CD14-positive monocyte (primary cell): Measurements from ENCODE around the gene ACER1. TPM values are rescaled to one million over a fixed set of nuclear protein-coding genes. Genes with fewer than 3 reads are reported as not detected.
A peak's percentile ranks its signal among the peaks of the same experiment; 100 is the strongest.

Source experiments
- DNase-seq, 3 donors: peaks; one replicate each; pipeline ENCODE4 v3.0.0-alpha.2; 2011 to 2022
- H2AFZ ChIP-seq: 2 replicates; pipeline ENCODE4 v1.6.0; 2012; ENCODE audit warnings: mild to moderate bottlenecking, low read depth, low read length, inconsistent platforms; ENCODE audit not compliant: insufficient read depth, poor library complexity, severe bottlenecking
- H3K27ac ChIP-seq, 2 donors: 1 replicate in 1 of 2; 2 replicates in 1 of 2; pipeline ENCODE4 v1.5.1; 2012 to 2013; ENCODE audit warnings: low read length in 2 of 2, control low read depth in 1 of 2, inconsistent platforms in 1 of 2, low read depth in 1 of 2, mild to moderate bottlenecking in 1 of 2
- H3K27me3 ChIP-seq, 2 donors: one replicate each; pipeline versions ENCODE4 v1.6.0 to v1.6.1; 2011 to 2013; ENCODE audit warnings: low read length in 2 of 2; ENCODE audit not compliant: control insufficient read depth in 2 of 2, insufficient read depth in 2 of 2
- H3K36me3 ChIP-seq, 2 donors: replicated peaks in 1 of 2; 1 replicate in 1 of 2; 2 replicates in 1 of 2; pipeline versions ENCODE4 v1.5.1 to v1.6.1; 2012 to 2013; ENCODE audit warnings: low read length in 2 of 2, control low read depth in 1 of 2, inconsistent platforms in 1 of 2, mild to moderate bottlenecking in 1 of 2; ENCODE audit not compliant: insufficient read depth in 2 of 2, control insufficient read depth in 1 of 2
- H3K4me1 ChIP-seq, 2 donors: 1 replicate in 1 of 2; 2 replicates in 1 of 2; pipeline versions ENCODE4 v1.5.1 to v1.6.1; 2012 to 2013; ENCODE audit warnings: low read length in 2 of 2, control low read depth in 1 of 2, inconsistent platforms in 1 of 2, mild to moderate bottlenecking in 1 of 2, moderate library complexity in 1 of 2; ENCODE audit not compliant: insufficient read depth in 2 of 2, control insufficient read depth in 1 of 2
- H3K4me2 ChIP-seq: replicated peaks from 2 replicates; pipeline ENCODE3; 2012; ENCODE audit warnings: low read length, moderate library complexity, mild to moderate bottlenecking; ENCODE audit not compliant: poor library complexity, severe bottlenecking; ENCODE audit errors: extremely low read depth
- H3K4me3 ChIP-seq, 3 experiments: fragments of 200-600 bp in 1 of 3; sonication (generic) in 1 of 3; replicated peaks in 1 of 3; 1 replicate in 2 of 3; 2 replicates in 1 of 3; pipeline ENCODE4 v1.5.1; 2011 to 2013; ENCODE audit warnings: low read length in 3 of 3, mild to moderate bottlenecking in 3 of 3, control low read depth in 2 of 3, low read depth in 2 of 3, inconsistent platforms in 1 of 3, moderate library complexity in 1 of 3
- H3K79me2 ChIP-seq: 2 replicates; pipeline ENCODE4 v1.6.0; 2012; ENCODE audit warnings: mild to moderate bottlenecking, control low read depth, inconsistent platforms, low read length, moderate library complexity; ENCODE audit not compliant: insufficient read depth
- H3K9ac ChIP-seq: 2 replicates; pipeline ENCODE4 v1.6.0; 2017; ENCODE audit warnings: low read length, mild to moderate bottlenecking; ENCODE audit not compliant: insufficient read depth, poor library complexity, severe bottlenecking
- H3K9me3 ChIP-seq, 2 donors: replicated peaks in 1 of 2; 1 replicate in 1 of 2; 2 replicates in 1 of 2; pipeline versions ENCODE4 v1.5.1 to v1.6.1; 2012 to 2013; ENCODE audit warnings: low read length in 2 of 2, control low read depth in 1 of 2; ENCODE audit not compliant: control insufficient read depth in 1 of 2, insufficient read depth in 1 of 2
- H4K20me1 ChIP-seq: 2 replicates; pipeline ENCODE4 v1.6.0; 2012; ENCODE audit warnings: mild to moderate bottlenecking, low read length, control low read depth, moderate library complexity; ENCODE audit not compliant: insufficient read depth
- H3K27ac Mint-ChIP-seq, 7 donors: one replicate each; pipeline ENCODE4 v1.8.0; 2020; ENCODE audit warnings: mild to moderate bottlenecking in 7 of 7, mixed read lengths in 7 of 7, moderate library complexity in 6 of 7, inconsistent platforms in 2 of 7
- H3K27me3 Mint-ChIP-seq, 3 donors: one replicate each; pipeline ENCODE4 v1.8.0; 2021 to 2022; ENCODE audit warnings: low read depth in 3 of 3, mild to moderate bottlenecking in 3 of 3, mixed read lengths in 3 of 3, moderate library complexity in 3 of 3, inconsistent platforms in 1 of 3
- H3K36me3 Mint-ChIP-seq, 2 donors: one replicate each; pipeline ENCODE4 v1.8.0; 2020; ENCODE audit warnings: mixed read lengths in 2 of 2, inconsistent platforms in 1 of 2, mild to moderate bottlenecking in 1 of 2
- H3K4me1 Mint-ChIP-seq: one replicate; pipeline ENCODE4 v1.8.0; 2020; ENCODE audit warnings: mild to moderate bottlenecking, mixed read lengths
- H3K4me3 Mint-ChIP-seq, 2 donors: one replicate each; pipeline ENCODE4 v1.8.0; 2020; ENCODE audit warnings: mild to moderate bottlenecking in 2 of 2, mixed read lengths in 2 of 2, moderate library complexity in 1 of 2
- H3K9me3 Mint-ChIP-seq, 7 donors: one replicate each; pipeline ENCODE4 v1.8.0; 2020 to 2022; ENCODE audit warnings: mixed read lengths in 7 of 7, mild to moderate bottlenecking in 6 of 7, moderate library complexity in 6 of 7, inconsistent platforms in 2 of 7
- CTCF ChIP-seq: fragments of 200-600 bp; IDR thresholded peaks from one replicate; pipeline ENCODE4 v1.8.0; 2022; ENCODE audit warnings: antibody characterized with exemption, mild to moderate bottlenecking
- WGBS: methylation state at CpG from one replicate; pipeline ENCODE4 v1.1.5; 2013; ENCODE audit warnings: missing lambda C conversion rate; ENCODE audit not compliant: insufficient coverage; 5-methylcytosine and 5-hydroxymethylcytosine counted together
- intact Hi-C, 2 donors: fragments of 100-400 bp; cut with micrococcal nuclease; formaldehyde crosslinking; loops; one replicate each; pipeline versions ENCODE4 v1.15.0 to v1.15.1; 2023
- polyA plus RNA-seq, 3 donors: library from polyadenylated mRNA; depleted of rRNA in 1 of 3; unstranded in 2 of 3; stranded (reverse) in 1 of 3; fragments of 300-500 nt in 2 of 3; fragments of >200 nt in 1 of 3; fragmentation: Illumina TruSeq in 2 of 3; gene quantifications; 1 replicate in 2 of 3; 2 replicates in 1 of 3; pipeline ENCODE4 v1.2.3, GENCODE V29; 2012 to 2021

Gene ACER1
- polyA plus RNA-seq, 3 donors, result not detected

GRCh38 chr19:6272913-6273600 lies 60.4 kb downstream of the ACER1 start:
- H3K4me3 Mint-ChIP-seq, result peak overlapping the region; percentile 82 to 93
- Histone ChIP-seq H3K79me2 (peaks cover 95% of the 10 kb centered on the region), H3K4me3 (peak overlapping the region; percentile 5 to 69 (median 25)), H3K4me2 (peak overlapping the region; percentile 77), H4K20me1 (peaks cover 63% of the 10 kb centered on the region), H3K27ac (peak overlapping the region; percentile 80 to 89), H3K36me3 (peaks cover 25 to 29% of the 10 kb centered on the region in 2 donors), H3K9ac (peak overlapping the region; percentile 51), H3K27me3 (no peaks in the 10 kb centered on the region), H2AFZ (peak overlapping the region; percentile 57), H3K4me1 (peaks cover 58 to 59% of the 10 kb centered on the region in 2 donors), H3K9me3 (no peaks in the 10 kb centered on the region)
- 79% methylated on average over 16 of the region's 22 CpGs for WGBS
- peak overlapping the region; percentile 91 to 98 (median 96) for H3K27ac Mint-ChIP-seq
- no peak for TF ChIP-seq CTCF
- peaks cover 0 to 2% (median 0%) of the 10 kb centered on the region in 7 donors for H3K9me3 Mint-ChIP-seq
- peaks cover 0 to 2% (median 0%) of the 10 kb centered on the region in 3 donors for H3K27me3 Mint-ChIP-seq
- H3K36me3 Mint-ChIP-seq, result peaks cover 31 to 46% of the 10 kb centered on the region in 2 donors
- peaks cover 72% of the 10 kb centered on the region for H3K4me1 Mint-ChIP-seq
- no peak for DNase-seq
- intact Hi-C loops, result no loop called here

GRCh38 chr19:6272411-6272791 lies 61.0 kb downstream of the ACER1 start:
- H3K9ac ChIP-seq, result no peak overlapping the region
- no peak overlapping the region for H3K4me3 ChIP-seq
- Mint-ChIP-seq H3K27ac (peak overlapping the region in 6 of 7 donors; percentile 19 to 98 (median 70)), H3K4me3 (no peak overlapping the region), H3K36me3 (peaks cover 38 to 48% of the 10 kb centered on the region in 2 donors), H3K27me3 (peaks cover 0 to 4% (median 0%) of the 10 kb centered on the region in 3 donors), H3K4me1 (peaks cover 66% of the 10 kb centered on the region), H3K9me3 (peaks cover 0 to 2% (median 0%) of the 10 kb centered on the region in 7 donors)
- no peak overlapping the region for H2AFZ ChIP-seq
- peaks cover 27 to 36% of the 10 kb centered on the region in 2 donors for H3K36me3 ChIP-seq
- TF ChIP-seq CTCF, result no peak
- intact Hi-C loops, result no loop called here
- peaks cover 64% of the 10 kb centered on the region for H4K20me1 ChIP-seq
- no peaks in the 10 kb centered on the region for H3K27me3 ChIP-seq
- H3K27ac ChIP-seq, result peak overlapping the region in 1 of 2 donors; percentile 89
- H3K79me2 ChIP-seq, result peaks cover 95% of the 10 kb centered on the region
- H3K9me3 ChIP-seq, result no peaks in the 10 kb centered on the region
- peaks cover 51 to 52% of the 10 kb centered on the region in 2 donors for H3K4me1 ChIP-seq
- no peak for DNase-seq
- 83% methylated on average over 10 of the region's 11 CpGs for WGBS
- H3K4me2 ChIP-seq, result no peak overlapping the region
